ENCODE measurements around the gene SIVA1.
A peak's percentile ranks its signal among the peaks of the same experiment; 100 is the strongest.

Gene SIVA1

DNA sequence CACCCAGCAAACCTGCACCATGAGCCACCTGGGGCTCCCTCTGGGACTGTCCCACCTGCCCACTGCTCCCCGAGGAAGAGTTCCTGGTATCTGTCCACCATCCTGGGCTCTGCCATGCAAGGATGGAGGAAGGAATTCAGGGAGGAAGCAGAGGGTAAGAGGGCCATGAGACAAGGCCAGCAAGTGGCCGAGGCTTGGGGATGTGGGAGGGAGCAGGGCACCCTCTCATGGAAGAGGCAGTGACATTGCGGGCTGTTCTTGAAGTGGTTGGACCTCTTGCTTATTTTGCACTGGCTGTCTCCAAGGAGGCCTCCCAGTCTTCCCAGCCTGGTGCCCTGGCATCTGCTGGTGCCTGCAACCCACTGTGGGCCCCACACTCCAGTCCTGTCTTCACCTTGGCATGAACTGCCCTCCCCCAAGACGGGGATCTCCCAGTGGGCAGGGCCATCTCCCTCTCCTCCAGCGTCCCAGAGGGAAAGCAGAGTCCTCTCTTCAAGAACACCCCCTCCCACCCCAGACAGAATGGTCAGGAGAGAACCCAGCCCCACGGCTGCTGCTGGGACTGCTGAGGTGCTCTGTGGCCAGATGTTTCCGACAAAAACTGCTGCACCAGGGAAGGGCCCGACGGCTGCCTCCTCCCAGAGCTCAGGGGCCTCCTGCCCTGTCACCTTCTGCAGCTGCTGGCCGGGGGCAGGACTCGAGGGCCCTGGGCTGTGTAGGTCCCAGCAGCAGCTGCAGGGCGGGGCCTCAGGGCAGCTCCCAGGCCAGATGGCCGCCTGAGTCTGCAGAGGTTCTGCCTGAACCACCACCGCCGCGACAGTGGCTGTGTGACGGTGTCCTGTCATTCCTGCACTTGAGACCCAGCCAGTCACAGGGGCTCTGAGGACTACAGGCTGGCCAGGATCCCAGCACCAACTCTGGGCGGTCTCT is 44.4 kb downstream of the SIVA1 start:
- DNase-seq (ENCODE audit: low read depth, low spot score) = peak; percentile 45

DNA sequence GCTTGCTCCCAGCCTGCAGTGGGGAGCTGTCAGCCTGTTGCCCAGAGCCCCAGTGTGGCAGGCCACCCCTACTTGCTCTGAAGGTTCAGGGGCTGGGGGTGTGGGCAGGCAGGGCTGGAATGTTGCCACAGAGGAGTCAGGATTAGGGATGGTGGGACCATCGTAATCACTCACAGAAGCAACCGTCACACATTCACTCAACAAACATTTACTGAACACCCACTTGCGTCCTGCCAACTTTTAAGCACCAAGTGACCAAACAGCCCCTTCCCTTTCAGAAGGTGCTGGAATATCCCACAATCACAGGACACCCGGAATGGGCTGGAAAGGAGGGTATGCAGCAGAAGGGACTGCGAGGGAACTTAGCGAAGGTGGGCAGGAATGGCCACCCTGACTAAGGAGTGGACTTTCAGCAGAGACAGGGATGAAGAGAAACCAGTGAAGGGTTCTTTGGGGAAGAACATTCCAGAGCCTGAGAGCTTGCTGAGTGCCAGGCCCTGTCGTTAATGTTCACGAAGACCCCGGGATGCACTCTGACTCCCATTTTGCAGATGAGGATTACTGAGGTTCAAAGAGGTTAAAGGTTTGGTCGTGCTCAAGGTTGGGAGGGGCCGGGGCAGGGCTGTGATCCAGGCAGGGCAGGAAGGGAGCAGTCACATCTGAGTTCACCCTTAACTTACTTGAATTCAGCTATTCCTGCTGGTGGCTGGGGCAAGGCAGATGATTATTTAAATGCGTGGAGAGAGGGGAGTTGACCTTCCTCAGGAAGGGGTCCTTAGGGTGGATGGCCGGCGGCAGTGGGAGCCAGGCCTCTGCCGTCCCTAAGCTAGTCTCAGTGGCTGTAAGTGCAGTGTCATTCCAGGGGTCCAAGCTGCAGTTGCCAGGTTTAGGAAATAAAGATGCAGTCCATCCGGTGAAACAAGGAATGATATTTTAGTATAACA is 45.6 kb downstream of the SIVA1 start:
- no peak for DNase-seq (ENCODE audit: low read depth, low spot score)

DNA sequence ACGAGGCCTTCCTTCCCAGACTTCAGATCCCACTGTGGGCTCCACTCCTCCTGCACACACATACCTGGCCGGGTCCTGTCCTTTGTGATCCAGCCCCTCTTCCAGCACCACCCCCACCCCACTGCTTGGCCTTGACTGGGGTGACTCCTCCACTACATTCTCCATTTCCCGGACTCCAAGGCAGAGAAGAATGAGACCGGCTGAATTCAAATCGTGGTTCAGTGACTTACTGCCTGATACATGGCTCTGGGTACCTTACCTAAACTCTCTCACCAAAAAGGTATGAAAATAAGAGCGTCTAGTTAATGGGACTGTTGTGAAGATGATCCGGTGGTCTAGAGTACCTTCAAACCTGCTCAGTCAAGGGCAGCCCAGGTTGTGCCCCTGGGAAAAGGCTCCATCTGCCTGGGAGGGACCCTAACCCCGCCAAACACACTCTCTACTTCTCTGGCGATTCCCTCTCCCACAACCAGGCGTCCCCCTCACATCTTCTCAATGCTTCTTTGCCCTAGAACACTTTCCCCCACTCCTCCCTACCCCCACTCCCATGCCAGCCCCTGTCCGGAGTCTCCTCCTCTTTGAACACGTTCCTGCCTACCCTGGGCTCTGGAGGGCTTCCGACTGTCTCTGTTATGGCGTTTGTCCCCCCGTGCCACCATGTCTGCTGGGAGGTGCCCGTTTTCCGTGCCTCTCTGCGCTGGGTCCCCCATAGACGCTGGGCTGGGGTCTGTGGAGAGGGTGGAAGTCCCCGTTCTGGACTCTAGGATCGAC is 46.5 kb downstream of the SIVA1 start:
- DNase-seq (ENCODE audit: low read depth, low spot score) = peak; percentile 49

DNA sequence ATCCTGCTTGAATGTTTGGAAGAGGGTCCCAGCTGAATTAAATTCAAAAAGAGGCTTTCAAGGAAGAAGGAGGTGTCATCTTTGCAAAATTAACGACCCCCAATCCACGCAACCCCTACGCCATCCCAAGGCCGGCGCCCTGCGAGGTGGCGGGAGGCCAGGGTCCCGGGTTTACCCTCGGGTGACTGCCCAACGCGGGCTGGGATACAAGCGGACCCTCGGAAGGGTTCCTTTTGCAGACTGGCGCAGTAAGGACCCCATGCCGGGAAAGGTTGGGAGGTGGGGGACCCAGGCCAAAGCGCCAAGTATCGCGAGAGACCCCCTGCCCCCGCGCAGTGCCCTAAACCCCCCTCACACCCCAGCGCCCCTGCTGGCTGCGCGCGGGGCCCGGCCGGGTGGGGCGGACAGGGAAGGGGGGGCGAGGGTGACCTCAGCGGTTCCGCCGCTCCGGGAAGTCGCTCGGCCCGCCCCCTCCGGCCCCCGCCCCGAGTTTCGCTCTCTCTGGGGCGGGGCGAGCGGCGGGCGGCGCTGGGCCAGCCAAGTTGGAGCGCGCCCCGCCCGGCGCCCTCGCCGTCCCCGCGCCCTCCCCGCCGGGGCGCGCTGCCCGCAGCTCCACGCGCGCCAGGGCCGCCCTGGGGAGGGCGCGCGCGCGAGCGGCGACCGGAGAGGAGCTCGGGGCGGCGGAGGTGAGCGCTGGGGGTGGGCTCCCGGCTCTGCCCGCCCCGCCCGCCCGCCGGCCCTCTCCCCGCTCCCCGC is 47.2 kb downstream of the SIVA1 start:
- peak; percentile 44 for DNase-seq (ENCODE audit: low read depth, low spot score)

DNA sequence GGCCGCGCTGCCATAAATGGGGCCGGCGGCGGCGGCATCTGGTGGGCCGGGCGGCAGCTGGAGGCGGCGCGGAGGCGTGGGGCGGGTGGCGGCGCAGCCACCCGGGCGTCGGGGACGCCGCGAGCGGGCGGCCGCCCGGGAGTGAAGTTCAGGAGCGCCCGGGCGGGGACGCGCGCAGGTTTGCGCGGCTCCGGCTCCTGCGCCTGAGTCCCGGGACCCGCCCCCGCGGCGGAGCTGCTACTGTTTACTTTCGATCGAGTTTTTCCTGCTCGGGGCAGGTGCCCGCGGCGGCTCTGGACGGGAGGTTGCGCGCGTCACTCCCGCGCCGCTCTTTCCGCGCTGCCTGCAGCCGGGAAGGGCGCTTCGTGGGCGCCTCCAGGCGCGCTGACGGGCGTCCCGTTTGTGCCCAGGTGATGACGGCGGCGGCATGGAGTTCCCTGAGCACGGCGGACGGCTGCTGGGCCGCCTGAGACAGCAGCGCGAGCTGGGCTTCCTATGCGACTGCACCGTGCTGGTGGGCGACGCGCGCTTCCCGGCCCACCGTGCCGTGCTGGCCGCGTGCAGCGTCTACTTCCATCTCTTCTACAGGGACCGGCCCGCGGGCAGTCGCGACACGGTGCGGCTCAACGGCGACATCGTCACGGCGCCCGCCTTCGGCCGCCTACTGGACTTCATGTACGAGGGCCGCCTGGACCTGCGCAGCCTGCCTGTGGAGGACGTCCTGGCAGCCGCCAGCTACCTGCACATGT is 48.0 kb downstream of the SIVA1 start, which contains the start of gene ZBTB42:
Gene ZBTB42, plus strand, starts transcription at position 331 of the 749 bp plus-strand sequence. Its CDS starts 97 bp downstream, at position 428.
- peak; percentile 62 for DNase-seq (ENCODE audit: low read depth, low spot score)

DNA sequence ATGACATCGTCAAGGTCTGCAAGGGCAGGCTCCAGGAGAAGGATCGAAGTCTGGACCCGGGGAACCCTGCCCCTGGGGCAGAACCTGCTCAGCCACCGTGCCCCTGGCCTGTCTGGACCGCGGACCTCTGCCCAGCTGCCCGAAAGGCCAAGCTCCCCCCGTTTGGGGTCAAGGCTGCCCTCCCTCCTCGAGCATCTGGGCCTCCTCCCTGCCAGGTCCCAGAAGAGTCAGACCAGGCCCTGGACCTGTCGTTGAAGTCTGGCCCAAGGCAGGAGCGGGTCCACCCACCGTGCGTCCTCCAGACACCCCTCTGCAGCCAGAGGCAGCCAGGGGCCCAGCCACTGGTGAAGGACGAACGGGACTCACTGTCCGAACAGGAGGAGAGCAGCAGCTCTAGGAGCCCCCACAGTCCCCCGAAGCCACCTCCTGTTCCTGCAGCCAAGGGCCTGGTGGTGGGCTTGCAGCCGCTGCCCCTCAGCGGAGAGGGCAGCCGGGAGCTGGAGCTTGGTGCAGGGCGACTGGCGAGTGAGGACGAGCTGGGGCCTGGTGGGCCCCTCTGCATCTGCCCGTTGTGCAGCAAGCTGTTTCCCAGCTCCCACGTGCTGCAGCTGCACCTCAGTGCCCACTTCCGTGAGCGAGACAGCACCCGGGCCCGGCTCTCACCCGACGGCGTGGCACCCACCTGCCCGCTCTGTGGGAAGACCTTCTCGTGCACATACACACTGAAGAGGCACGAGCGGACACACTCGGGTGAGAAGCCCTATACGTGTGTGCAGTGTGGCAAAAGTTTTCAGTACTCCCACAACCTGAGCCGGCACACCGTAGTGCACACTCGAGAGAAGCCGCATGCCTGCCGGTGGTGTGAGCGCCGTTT is 48.8 kb downstream of the SIVA1 start:
- no peak for DNase-seq (ENCODE audit: low read depth, low spot score)

DNA sequence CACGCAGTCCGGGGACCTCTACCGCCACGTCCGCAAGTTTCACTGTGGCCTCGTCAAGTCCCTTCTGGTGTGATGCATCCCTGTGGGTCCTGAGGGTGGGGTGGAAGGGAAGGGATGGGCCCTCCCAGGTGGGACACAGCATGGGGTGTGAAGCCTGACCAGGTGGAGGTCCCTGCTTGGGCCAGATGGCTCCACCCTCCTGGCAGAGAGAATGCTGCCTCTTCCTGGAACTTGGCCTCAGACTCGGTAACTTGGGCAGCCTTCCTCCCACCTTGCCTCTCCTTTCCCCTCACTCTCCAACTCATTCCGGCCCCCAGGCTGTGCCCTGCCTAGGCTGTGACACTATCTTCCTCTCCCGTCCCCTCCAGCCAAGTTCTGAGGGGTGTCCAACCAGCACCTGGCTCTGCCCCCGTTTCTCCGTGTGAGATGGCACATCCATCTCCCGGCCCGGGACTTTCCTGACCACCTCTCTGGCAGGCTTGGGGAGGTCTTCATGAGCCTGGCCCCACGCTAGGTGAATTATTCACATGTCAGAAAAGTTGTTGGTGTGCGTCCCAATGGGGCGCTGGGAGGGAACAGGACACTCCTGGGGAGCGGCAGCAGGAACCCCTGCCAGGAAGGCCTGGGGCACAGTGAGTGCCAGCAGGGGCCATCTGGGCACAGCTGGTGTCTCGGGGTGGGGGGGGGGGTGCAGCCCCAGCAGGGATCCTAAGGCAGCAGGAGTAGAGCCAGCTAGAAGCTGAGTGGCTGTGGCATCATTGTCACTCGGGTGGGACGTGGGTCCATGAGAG is 49.6 kb downstream of the SIVA1 start:
- no peak for DNase-seq (ENCODE audit: low read depth, low spot score)

DNA sequence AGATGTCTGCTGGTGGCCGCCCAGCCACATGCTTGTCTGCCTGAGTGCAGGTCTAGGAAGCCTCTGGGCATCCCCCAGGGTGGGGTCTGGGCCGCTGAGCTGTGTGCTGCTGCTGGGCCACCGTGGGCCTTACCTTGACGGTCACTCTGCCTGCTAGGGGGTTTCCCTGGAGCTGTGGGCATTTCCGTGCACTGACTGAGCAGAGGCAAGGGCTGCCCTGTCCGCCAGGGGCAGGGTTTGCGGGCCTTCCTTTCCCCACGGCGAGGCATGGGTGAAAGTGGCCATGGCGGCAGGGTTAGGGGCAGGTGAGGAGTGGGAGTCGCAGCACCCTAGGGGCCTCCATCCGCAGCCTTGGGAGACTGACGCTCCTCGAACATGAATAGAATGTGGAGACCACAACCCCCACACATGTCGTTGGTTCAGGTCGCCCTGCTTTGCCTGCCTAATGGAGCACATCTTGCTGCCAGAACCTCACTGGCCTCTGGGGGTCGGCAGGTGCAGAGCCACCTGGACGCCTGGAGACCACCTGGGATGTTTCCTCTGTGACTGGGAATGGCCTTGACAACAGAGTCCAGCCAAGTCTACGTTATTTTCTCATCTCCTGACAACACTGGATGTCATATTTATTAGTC is 50.4 kb downstream of the SIVA1 start:
- no peak for DNase-seq (ENCODE audit: low read depth, low spot score)

DNA sequence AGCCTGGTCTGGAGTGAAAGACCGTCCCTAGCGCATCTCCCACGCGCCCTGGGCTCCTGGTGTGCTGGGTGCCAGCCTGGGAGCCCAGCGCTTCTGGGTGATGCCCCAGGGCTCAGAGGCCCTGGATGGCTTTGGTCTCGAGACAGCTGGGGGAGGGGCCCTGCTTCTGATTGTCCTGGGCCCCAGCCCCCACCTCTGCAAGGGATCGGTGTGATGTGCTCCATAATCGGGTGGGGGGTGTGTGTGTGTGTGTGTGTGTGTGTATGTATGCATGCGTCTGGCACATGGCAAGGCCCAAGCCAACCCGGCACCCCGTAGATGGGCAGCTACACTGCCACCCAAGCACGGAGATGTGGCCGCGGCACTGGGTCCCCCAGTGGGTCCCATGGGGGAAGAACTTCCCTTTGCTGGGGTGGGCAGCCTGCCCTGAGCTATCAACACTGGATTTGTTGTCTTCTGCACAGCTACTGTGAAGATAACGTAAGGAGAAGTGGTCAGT is 51.0 kb downstream of the SIVA1 start:
- DNase-seq (ENCODE audit: low read depth, low spot score) = no peak

DNA sequence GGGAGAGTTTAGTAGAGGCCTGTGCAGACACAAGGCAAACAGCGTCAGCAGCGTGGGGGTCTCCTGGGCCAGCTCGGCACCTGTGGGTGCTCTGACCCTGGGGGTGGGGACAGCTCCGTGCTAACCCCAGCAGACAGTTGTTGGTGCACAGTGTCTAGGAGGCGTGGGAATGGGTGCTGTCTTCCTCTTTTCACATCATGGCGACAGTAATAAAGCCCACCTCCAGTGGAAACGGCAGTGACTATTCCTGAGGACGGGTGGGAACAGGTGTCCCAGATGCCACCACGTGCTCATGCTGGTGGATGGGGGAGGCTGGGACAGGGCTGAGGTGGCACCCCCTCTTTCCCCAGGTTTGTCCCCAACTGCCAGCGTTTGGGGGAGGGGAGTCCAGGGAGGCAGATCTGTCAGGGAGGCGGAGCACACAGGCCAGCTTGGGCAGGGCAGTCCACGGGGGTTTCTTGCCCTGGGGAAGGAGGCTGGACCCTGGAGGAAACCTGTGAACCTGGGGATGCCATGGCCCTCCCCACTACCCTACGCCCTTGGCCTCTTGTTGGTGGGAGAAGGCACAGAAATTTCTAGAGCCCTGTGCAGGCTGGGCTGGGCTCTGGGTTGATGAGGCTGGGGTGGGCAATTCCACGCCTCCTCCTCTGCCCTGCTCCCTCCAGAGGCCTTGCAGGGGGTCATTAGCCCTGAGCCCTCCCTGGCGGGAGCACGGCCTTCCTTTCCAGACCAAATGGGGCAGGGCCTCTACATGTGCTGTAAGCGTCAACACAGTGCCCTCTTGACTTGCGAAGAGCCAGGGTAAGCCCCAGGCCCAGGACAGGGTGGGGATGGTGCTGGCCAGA is 51.8 kb downstream of the SIVA1 start:
- DNase-seq (ENCODE audit: low read depth, low spot score) = no peak

DNA sequence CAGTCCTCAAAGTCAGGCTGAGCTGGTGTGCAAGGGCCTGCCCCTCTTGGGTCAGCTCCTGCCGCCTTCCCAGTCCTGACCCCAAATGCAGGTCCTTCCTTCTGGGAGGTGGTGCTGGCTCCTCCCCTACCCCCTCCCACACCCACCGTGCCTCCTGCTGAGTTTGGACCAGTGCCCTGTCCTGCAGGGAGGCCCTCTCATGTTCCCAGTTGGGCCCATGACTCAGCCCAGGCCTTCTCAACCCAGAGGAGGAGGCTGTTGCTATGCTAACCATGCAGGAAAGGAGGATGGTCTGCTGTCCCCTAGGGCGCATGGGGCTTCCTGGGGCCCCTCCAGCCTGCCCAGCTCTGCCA is 52.4 kb downstream of the SIVA1 start:
- peak; percentile 25 for DNase-seq (ENCODE audit: low read depth, low spot score)

DNA sequence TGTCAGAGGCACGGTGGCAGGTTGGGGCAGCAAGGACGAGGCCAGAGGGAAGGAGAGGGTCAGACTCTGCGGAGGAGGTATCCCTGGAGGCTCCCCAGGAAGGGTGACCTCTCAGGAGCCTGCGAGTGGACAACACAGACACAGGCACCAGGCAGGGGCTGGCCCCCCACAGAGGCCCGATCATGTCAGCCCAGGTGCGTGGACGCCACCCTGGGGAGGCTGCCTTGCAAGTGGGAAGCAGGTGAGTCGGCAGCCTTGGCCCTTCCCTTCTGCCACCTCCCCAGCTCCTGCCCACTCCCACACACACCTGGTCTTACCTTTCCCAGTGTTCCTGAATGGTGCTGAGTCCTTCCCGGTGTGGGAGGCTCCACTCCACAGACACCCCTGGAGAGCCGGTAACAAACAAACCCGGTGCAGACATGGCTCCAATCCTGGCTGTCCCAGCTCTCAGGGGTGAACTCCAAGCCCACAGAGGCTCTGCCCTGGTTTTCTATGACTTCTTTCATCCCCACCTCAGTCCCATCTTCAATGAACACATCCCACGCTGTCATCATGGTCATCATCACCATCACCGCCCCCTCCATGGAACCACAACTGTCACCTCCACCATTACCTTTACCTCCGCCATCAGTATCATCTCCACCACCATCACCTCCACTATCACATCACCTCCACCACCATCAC is 53.1 kb downstream of the SIVA1 start:
- DNase-seq (ENCODE audit: low read depth, low spot score) = no peak

DNA sequence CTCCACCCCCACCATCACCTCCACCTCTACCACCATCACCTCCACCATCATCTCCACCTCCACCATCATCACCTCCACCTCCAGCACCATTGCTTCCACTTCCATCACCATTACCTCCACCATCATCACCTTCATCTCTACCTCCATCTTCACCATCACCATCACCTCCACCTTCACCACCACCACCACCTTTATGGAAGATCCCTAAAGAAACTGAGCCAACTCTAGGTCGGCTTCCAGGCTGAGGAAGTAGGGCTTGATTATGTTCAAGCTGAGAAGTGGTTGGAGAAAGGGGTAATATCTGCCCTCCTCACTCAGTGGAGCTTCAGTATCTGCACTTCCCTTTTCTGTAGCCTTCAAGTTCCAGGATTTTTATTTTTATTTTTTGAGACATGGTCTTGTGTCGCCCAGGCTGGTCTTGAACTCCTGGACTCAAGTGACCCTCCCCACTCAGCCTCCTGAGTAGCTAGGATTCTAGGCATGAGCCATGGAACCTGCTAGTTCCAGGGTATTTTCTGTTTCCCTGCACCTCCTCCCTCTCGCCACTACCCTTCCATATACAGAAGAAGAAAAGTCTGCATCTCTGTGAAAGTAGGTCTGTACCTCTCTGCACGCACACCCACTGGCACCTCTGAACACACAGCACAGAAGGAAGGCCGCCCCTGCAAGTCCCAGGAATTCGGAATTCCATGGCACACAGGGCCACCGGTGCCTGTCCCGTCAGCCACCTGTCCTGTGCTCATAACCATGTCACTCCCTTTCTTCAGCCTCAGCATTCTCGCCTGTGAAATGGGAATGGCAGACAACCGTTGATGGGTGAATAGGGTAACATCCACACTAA is 53.9 kb downstream of the SIVA1 start:
- no peak for DNase-seq (ENCODE audit: low read depth, low spot score)

DNA sequence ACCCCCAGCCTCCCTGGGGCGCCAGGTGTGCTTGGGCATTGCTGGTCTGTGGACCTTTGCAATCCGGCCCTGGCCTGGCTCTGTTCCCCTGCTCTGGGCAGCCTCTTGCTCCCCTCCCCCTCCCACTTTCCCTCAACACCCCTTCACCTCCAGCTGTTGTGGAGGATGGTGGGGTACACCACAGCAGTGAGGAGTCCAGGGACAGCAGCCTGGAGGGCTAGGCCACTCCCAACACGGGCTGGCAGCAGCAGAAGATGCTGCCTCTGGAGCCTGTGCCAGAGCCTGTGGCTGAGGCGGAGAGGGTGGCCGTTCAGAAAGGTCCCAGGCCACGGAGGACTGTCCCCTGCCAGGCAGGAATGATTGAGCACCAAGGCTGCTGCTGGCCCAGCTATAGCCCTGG is 55.5 kb downstream of the SIVA1 start:
- DNase-seq (ENCODE audit: low read depth, low spot score) = no peak

All from ELF-1 (cell line).